A673 (cell line): ENCODE results near the gene MAGI1.

Experiments
- CTCF ChIP-seq: fragments of 300-800, 200-600 bp; sonication (generic); conservative IDR thresholded peaks from 2 replicates; pipeline ENCODE4 v1.5.1; 2017; ENCODE audit warnings: low read depth, mild to moderate bottlenecking, antibody characterized with exemption, low read length, moderate library complexity, mixed read lengths
- EZH2 ChIP-seq: fragments of 200-600 bp; sonication (generic); IDR thresholded peaks from 2 replicates; pipeline ENCODE4 v1.6.1; 2017; ENCODE audit warnings: borderline replicate concordance, low read depth, mild to moderate bottlenecking, mixed read lengths, antibody characterized with exemption, low read length; ENCODE audit not compliant: poor library complexity, severe bottlenecking

GRCh38 chr3:65855370-65856100, 183.2 kb downstream of the MAGI1 start:
- TF ChIP-seq CTCF (no peak), EZH2 (no peak)
